ENCODE data around the gene ALDOC. TPM values are rescaled to one million over a fixed set of nuclear protein-coding genes. Genes with fewer than 3 reads are reported as not detected.

Gene ALDOC
- total and polyA plus RNA-seq, 10 of the 15 experiments (the other 5 are each of a cell fraction or from before 2014, with no cell fraction given) = 16.0 to 268 (median 78.2) TPM

- CTCF ChIA-PET = interaction anchor here (0.6 to 13.9 kb wide), 2 partner anchors 47 to 404 kb away, joined by 3 to 316 read pairs; no protein-coding TSS in a partner anchor
- Histone ChIP-seq H3K4me2 (ENCODE audit: control insufficient read depth, insufficient read depth) (no peak overlapping the region), H3K36me3 (ENCODE audit: control insufficient read depth in 2 of 2, insufficient read depth in 2 of 2, low read length in 1 of 2) (peaks cover 2 to 3% of the 10 kb centered on the region in 2 experiments; a peak in 1 of 4 replicates), H3K4me3 (no peak overlapping the region), H2AFZ (ENCODE audit: control insufficient read depth, low read depth, low read length) (no peak overlapping the region), H3K4me1 (ENCODE audit: control insufficient read depth, insufficient read depth, low read length) (peaks cover 26% of the 10 kb centered on the region), H3K27me3 (replicated peaks in 1 of 2; ENCODE audit: control insufficient read depth in 2 of 2, insufficient read depth in 2 of 2, low read length in 1 of 2) (no peaks in the 10 kb centered on the region), H3K27ac (ENCODE audit: control insufficient read depth, insufficient read depth) (no peak overlapping the region), H3K9ac (ENCODE audit: control insufficient read depth, insufficient read depth, low read length) (no peak overlapping the region), H3K9me3 (replicated peaks; ENCODE audit: control insufficient read depth, insufficient read depth, low read length) (no peaks in the 10 kb centered on the region), H3K79me2 (ENCODE audit: control insufficient read depth, insufficient read depth, low read length) (peaks cover 22% of the 10 kb centered on the region), H4K20me1 (ENCODE audit: control insufficient read depth, insufficient read depth) (no peaks in the 10 kb centered on the region)
- intact Hi-C loops (cut with micrococcal nuclease; ENCODE audit: unreplicated experiment) = loop anchor here (2.0 to 10.0 kb wide), 4 partner anchors 44 to 170 kb away; partner anchors contain the start of genes SARM1 and VTN
- SMC1A ChIA-PET (ENCODE audit: uncharacterized antibody, unreplicated experiment) = interaction anchor here (0.7 to 2.4 kb wide), 4 partner anchors 25 to 49 kb away, joined by 3 to 10 read pairs (median 4); no protein-coding TSS in a partner anchor
- WGBS (ENCODE audit: insufficient coverage, insufficient replicate concordance, low lambda C conversion rate, missing lambda C conversion rate) = 54% methylated on average over 4 of the region's 4 CpGs
- DNase-seq (ENCODE audit: low read depth, low spot score) (no peak), ATAC-seq (no peak), FAIRE-seq (no peak)
- TF ChIP-seq, protein P1, sequence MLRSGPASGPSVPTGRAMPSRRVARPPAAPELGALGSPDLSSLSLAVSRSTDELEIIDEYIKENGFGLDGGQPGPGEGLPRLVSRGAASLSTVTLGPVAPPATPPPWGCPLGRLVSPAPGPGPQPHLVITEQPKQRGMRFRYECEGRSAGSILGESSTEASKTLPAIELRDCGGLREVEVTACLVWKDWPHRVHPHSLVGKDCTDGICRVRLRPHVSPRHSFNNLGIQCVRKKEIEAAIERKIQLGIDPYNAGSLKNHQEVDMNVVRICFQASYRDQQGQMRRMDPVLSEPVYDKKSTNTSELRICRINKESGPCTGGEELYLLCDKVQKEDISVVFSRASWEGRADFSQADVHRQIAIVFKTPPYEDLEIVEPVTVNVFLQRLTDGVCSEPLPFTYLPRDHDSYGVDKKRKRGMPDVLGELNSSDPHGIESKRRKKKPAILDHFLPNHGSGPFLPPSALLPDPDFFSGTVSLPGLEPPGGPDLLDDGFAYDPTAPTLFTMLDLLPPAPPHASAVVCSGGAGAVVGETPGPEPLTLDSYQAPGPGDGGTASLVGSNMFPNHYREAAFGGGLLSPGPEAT (IDR thresholded peaks at IDR 0.05; ENCODE audit: low read depth) = no peak
- TF ChIP-seq SUZ12 (IDR thresholded peaks at IDR 0.05; ENCODE audit: unreplicated experiment) (no peak), TARDBP (IDR thresholded peaks at IDR 0.05; ENCODE audit: borderline replicate concordance) (no peak), JUND (IDR thresholded peaks at IDR 0.05; ENCODE audit: low read depth, low read length) (no peak), MEF2A (IDR thresholded peaks at IDR 0.05; ENCODE audit: insufficient read depth, low read depth, low read length) (no peak), NR2C1 (IDR thresholded peaks at IDR 0.05) (no peak), YY1 (IDR thresholded peaks at IDR 0.05; ENCODE audit: low read depth, low read length) (no peak), MEF2B (IDR thresholded peaks at IDR 0.05; ENCODE audit: partially characterized antibody, poor library complexity, severe bottlenecking) (no peak), CBX3 (IDR thresholded peaks at IDR 0.05; ENCODE audit: borderline replicate concordance, low read depth) (no peak), SMAD5 (IDR thresholded peaks at IDR 0.05; ENCODE audit: low read depth) (no peak), ZNF207 (IDR thresholded peaks at IDR 0.05; ENCODE audit: borderline replicate concordance) (no peak), RAD51 (IDR thresholded peaks at IDR 0.05) (no peak), RBBP5 (conservative IDR thresholded peaks at IDR 0.05) (no peak), REST (IDR thresholded peaks at IDR 0.05; ENCODE audit: low read depth, low read length) (no peak), ZNF622 (IDR thresholded peaks at IDR 0.05) (no peak)
- TF ChIP-seq, protein P2, sequence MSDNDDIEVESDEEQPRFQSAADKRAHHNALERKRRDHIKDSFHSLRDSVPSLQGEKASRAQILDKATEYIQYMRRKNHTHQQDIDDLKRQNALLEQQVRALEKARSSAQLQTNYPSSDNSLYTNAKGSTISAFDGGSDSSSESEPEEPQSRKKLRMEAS (IDR thresholded peaks at IDR 0.05; ENCODE audit: low read depth, low read length) = no peak
- POLR2A ChIA-PET = interaction anchor here (0.6 to 1.5 kb wide), 8 partner anchors 12 to 350 kb away, joined by 3 to 7 read pairs (median 4); partner anchors contain the start of genes IFT20 and TNFAIP1
- BruUV-seq (replicated peaks) = no TSS peak
- RAD21 ChIA-PET (ENCODE audit: unreplicated experiment) = interaction anchor here (0.6 to 1.4 kb wide), 5 partner anchors 21 to 746 kb away, joined by 3 to 6 read pairs (median 4); no protein-coding TSS in a partner anchor
- in situ Hi-C loops (cut with MboI) = loop anchor here (5.0 to 10.0 kb wide), 2 partner anchors 47 to 170 kb away; partner anchors contain the start of genes SARM1 and VTN
Measured at GRCh38 chr17:28544402-28545140, 32.1 kb downstream of the ALDOC start.
